GM12891 (cell line): ENCODE measurements around the gene ATOH8.

ENCODE experiments used
- POLR2A ChIP-seq: IDR thresholded peaks from 2 replicates; pipeline ENCODE4 v1.6.1; 2011; ENCODE audit warnings: low read depth, low read length, control low read depth
- POLR2AphosphoS5 ChIP-seq: IDR thresholded peaks from 2 replicates; pipeline ENCODE4 v1.6.1; 2011; ENCODE audit warnings: low read depth, low read length, control low read depth
- POU2F2 ChIP-seq: IDR thresholded peaks from 2 replicates; pipeline ENCODE4 v1.6.1; 2011; ENCODE audit warnings: low read depth, mild to moderate bottlenecking, control low read depth, low read length, moderate library complexity
- SPI1 ChIP-seq: IDR thresholded peaks from 2 replicates; pipeline ENCODE4 v1.6.1; 2011; ENCODE audit warnings: low read depth, low read length, control low read depth
- TAF1 ChIP-seq: IDR thresholded peaks from 2 replicates; pipeline ENCODE4 v1.6.1; 2011; ENCODE audit warnings: low read depth, low read length, control low read depth

DNA sequence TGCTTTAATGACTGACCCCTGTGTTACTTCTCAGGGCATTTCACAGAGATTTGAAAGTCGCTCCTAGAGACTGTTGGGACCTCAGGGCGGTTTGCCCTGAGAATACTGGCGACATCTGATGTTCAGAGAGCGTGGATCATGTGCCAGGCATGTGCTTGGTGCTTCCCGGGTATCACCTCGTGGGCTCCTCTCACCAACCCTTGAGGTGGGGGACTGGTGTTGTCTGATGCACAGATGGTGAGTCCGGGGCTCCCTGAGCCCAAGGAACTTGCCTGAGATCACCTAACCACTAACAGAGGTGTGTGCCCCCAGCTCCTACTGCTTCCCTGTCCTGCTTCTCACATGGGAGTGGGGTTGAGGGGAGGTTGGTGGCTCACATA lies 16.2 kb downstream of the ATOH8 start:
- no peak for TF ChIP-seq SPI1
- no peak for TF ChIP-seq TAF1
- TF ChIP-seq POLR2A = no peak
- no peak for TF ChIP-seq POLR2AphosphoS5
- no peak for TF ChIP-seq POU2F2
